ENCODE data around the gene ROBO1. TPM values are rescaled to one million over a fixed set of nuclear protein-coding genes. Genes with fewer than 3 reads are reported as not detected.

The ROBO1 gene
- total RNA-seq, 1 donor from 2014 or later, result 78.0 TPM

GRCh38 chr3:78900880-78901279, 866.9 kb downstream of the ROBO1 start:
- H3K4me1 Mint-ChIP-seq (ENCODE audit: low read depth), result peaks cover 10% of the 10 kb centered on the region

DNA sequence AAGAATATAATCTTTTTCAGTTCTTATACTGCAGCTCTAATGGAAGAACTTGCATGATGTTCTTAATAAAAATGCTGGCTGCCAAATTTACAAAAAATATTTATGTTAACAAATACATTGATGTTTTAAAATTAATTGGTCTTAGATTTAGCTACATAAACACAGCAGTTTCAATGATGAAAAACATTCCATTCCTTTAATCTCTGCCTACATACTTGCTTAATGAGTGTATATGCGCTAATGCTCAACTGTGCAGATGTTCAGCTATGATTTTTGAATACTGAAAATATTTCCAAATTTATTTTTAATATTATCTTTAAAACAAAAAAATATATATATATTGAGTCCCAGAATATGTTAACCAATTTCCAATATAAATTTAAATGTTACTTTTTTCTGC, 867.4 kb downstream of the ROBO1 start:
- TF ChIP-seq, protein P1, sequence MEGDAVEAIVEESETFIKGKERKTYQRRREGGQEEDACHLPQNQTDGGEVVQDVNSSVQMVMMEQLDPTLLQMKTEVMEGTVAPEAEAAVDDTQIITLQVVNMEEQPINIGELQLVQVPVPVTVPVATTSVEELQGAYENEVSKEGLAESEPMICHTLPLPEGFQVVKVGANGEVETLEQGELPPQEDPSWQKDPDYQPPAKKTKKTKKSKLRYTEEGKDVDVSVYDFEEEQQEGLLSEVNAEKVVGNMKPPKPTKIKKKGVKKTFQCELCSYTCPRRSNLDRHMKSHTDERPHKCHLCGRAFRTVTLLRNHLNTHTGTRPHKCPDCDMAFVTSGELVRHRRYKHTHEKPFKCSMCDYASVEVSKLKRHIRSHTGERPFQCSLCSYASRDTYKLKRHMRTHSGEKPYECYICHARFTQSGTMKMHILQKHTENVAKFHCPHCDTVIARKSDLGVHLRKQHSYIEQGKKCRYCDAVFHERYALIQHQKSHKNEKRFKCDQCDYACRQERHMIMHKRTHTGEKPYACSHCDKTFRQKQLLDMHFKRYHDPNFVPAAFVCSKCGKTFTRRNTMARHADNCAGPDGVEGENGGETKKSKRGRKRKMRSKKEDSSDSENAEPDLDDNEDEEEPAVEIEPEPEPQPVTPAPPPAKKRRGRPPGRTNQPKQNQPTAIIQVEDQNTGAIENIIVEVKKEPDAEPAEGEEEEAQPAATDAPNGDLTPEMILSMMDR (IDR thresholded peaks at IDR 0.05; ENCODE audit: unreplicated experiment), result no peak
- peaks cover 10% of the 10 kb centered on the region for H3K4me1 Mint-ChIP-seq (ENCODE audit: low read depth)
- no peak overlapping the region for H3K4me3 Mint-ChIP-seq (ENCODE audit: low read depth)
- no peaks in the 10 kb centered on the region for H3K27me3 Mint-ChIP-seq
- H3K9me3 Mint-ChIP-seq (ENCODE audit: low read depth), result no peaks in the 10 kb centered on the region
- no peaks in the 10 kb centered on the region for H3K36me3 Mint-ChIP-seq (ENCODE audit: insufficient read depth)
- no peak overlapping the region for H3K27ac Mint-ChIP-seq
- DNase-seq (ENCODE audit: low spot score, unreplicated experiment), result no peak

More at GRCh38 chr3:78900880-78901279, 866.9 kb downstream of the ROBO1 start:
- no peaks in the 10 kb centered on the region for H3K36me3 Mint-ChIP-seq (ENCODE audit: insufficient read depth)
- DNase-seq (ENCODE audit: low spot score, unreplicated experiment), result no peak
- H3K27ac Mint-ChIP-seq, result no peak overlapping the region
- TF ChIP-seq, protein P1 (IDR thresholded peaks at IDR 0.05; ENCODE audit: unreplicated experiment), result no peak
- no peaks in the 10 kb centered on the region for H3K9me3 Mint-ChIP-seq (ENCODE audit: low read depth)
- H3K4me3 Mint-ChIP-seq (ENCODE audit: low read depth), result no peak overlapping the region
- H3K27me3 Mint-ChIP-seq, result no peaks in the 10 kb centered on the region

GRCh38 chr3:78895528-78895927, 872.3 kb downstream of the ROBO1 start:
- H3K27me3 Mint-ChIP-seq, result no peaks in the 10 kb centered on the region
- H3K9me3 Mint-ChIP-seq (ENCODE audit: low read depth), result peaks cover 7% of the 10 kb centered on the region
- peaks cover 19% of the 10 kb centered on the region for H3K4me1 Mint-ChIP-seq (ENCODE audit: low read depth)
- TF ChIP-seq, protein P1 (IDR thresholded peaks at IDR 0.05; ENCODE audit: unreplicated experiment), result no peak
- H3K27ac Mint-ChIP-seq, result no peak overlapping the region
- peaks cover 7% of the 10 kb centered on the region for H3K36me3 Mint-ChIP-seq (ENCODE audit: insufficient read depth)
- no peak overlapping the region for H3K4me3 Mint-ChIP-seq (ENCODE audit: low read depth)
- DNase-seq (ENCODE audit: low spot score, unreplicated experiment), result no peak

GRCh38 chr3:78894787-78895186, 873.0 kb downstream of the ROBO1 start:
- no peaks in the 10 kb centered on the region for H3K27me3 Mint-ChIP-seq
- peaks cover 20% of the 10 kb centered on the region for H3K4me1 Mint-ChIP-seq (ENCODE audit: low read depth)
- peaks cover 7% of the 10 kb centered on the region for H3K9me3 Mint-ChIP-seq (ENCODE audit: low read depth)

GRCh38 chr3:78893161-78893560, 874.6 kb downstream of the ROBO1 start:
- Mint-ChIP-seq H3K27ac (no peak overlapping the region), H3K4me1 (ENCODE audit: low read depth) (peaks cover 21% of the 10 kb centered on the region), H3K36me3 (ENCODE audit: insufficient read depth) (peaks cover 7% of the 10 kb centered on the region), H3K4me3 (ENCODE audit: low read depth) (no peak overlapping the region), H3K27me3 (no peaks in the 10 kb centered on the region), H3K9me3 (ENCODE audit: low read depth) (peaks cover 7% of the 10 kb centered on the region)
- DNase-seq (ENCODE audit: low spot score, unreplicated experiment), result no peak
- TF ChIP-seq, protein P1 (IDR thresholded peaks at IDR 0.05; ENCODE audit: unreplicated experiment), result no peak

More at GRCh38 chr3:78894787-78895186, 873.0 kb downstream of the ROBO1 start:
- H3K36me3 Mint-ChIP-seq (ENCODE audit: insufficient read depth), result peaks cover 7% of the 10 kb centered on the region
- no peak overlapping the region for H3K4me3 Mint-ChIP-seq (ENCODE audit: low read depth)
- TF ChIP-seq, protein P1 (IDR thresholded peaks at IDR 0.05; ENCODE audit: unreplicated experiment), result no peak
- no peak for DNase-seq (ENCODE audit: low spot score, unreplicated experiment)
- H3K27ac Mint-ChIP-seq, result peak overlapping the region; percentile 18
